Memory B cell (primary cell): ENCODE measurements around the gene STPG3.

Experiments
- ATAC-seq: fragments of 150-1000 bp; cut with Tn5 transposase; 2 replicates; pipeline ENCODE4 v1.10.0; 2021; ENCODE audit warnings: low read depth, mild to moderate bottlenecking, moderate library complexity
- DNase-seq, 2 donors: peaks; one replicate each; pipeline ENCODE4 v3.0.0; 2022; ENCODE audit warnings: low spot score in 2 of 2
- H3K27ac Mint-ChIP-seq: one replicate; pipeline ENCODE4 v1.8.0; 2022; ENCODE audit warnings: mild to moderate bottlenecking, moderate library complexity, mixed read lengths
- H3K27me3 Mint-ChIP-seq: one replicate; pipeline ENCODE4 v1.8.0; 2022; ENCODE audit warnings: mixed read lengths
- H3K36me3 Mint-ChIP-seq: one replicate; pipeline ENCODE4 v1.8.0; 2022; ENCODE audit warnings: mild to moderate bottlenecking, mixed read lengths
- H3K4me1 Mint-ChIP-seq: one replicate; pipeline ENCODE4 v1.8.0; 2022; ENCODE audit warnings: mixed read lengths
- H3K4me3 Mint-ChIP-seq: one replicate; pipeline ENCODE4 v1.8.0; 2022; ENCODE audit warnings: mild to moderate bottlenecking, moderate library complexity, mixed read lengths
- H3K9me3 Mint-ChIP-seq: one replicate; pipeline ENCODE4 v1.8.0; 2022; ENCODE audit warnings: mixed read lengths

The STPG3 gene

DNA sequence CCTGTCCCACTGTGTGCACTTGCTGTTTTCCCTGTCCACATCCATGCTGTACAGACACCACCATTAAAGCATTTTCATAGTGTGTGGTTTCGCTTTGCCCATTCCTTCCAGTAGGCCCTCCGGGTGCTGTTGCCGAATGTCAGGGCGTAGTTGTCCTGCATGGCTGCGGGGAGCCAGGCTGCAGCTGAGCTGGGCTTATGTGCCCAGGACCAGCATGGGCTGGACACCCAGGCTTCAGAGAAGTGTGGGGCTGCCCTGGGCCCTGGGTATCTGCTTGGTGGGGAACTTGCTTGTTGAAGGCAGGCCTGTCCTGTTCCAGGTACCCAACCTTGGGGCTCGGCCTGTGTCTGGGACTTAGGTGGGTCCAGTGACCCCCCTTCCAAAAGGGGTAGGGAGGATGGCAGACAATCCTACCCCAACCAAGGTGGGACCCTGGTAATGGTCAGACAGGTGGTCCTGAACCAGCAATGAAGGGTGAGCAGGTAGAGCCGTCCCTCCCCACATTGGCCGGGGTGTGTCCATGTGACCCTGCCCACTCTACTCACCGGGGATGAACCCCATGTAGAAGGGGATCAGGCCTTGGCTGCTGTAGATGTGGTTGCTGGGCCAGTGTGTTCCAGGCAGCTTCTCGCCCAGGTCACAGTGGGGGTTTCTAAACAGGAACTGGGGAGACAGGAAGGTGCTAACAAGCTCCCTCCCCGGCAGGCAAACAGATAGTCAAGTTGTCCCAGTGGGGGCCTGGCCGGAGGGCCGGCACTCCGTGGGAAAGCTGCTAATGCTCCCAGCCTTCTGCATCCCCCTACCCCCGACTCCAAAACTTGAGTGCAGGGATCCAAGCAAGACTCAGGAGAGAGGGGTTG, 7.2 kb upstream of the STPG3 start:
- Mint-ChIP-seq H3K27me3 (no peaks in the 10 kb centered on the region), H3K4me3 (no peak overlapping the region), H3K9me3 (no peaks in the 10 kb centered on the region), H3K36me3 (no peaks in the 10 kb centered on the region), H3K4me1 (peaks cover 17% of the 10 kb centered on the region), H3K27ac (peak overlapping the region; percentile 63)
- DNase-seq: no peak
- no peak for ATAC-seq

DNA sequence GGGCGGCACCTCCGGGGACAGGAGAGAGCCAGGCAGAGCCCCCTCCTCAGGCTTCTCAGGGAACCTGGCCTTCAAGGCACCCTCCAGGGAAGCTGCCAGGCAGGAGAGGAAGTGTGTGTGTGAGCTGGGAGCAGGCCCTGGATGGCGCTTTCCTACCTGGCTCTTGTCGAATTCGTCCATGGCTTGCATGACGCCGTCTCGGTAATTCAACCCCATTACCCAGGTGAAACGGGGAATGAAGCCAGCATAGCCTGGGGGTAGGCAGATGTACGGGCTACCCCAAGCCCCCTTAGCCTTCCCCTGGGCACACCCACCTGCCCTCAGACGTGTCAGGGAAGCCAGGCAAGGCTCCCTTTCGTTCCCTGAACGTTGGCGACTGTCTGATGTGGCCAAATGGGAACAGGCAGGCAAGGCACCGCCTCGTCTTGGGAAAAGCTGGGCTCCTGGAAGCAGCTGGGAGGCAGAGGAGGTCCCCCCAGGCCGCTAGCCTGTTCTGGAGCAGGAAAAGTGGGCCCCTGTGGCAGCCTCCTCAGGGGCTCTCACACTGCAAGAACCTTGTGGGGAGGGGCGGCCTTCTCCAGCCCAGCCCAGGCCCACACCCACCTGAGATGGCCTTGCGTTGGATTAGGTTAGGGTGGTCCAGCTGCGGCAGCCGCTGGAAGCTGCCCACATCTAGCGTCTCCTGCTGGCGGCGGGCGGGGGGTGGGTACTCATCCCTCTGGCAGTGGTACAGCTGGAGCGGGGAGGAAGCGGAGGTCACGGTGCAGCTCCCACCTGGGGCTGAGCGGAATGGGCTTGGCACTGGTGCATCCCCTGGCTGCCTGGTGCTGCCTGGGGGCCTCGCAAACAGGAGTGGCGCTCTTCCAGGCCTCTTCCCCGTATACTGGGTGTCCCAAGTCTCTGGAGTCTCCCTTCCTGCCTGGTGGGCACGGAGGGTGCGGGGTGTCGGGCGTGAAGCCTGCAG, 6.3 kb upstream of the STPG3 start:
- ATAC-seq (no peak), DNase-seq (no peak)
- H3K27ac Mint-ChIP-seq: peak overlapping the region; percentile 63
- H3K36me3 Mint-ChIP-seq: no peaks in the 10 kb centered on the region
- H3K9me3 Mint-ChIP-seq: no peaks in the 10 kb centered on the region
- H3K27me3 Mint-ChIP-seq: no peaks in the 10 kb centered on the region
- peaks cover 15% of the 10 kb centered on the region for H3K4me1 Mint-ChIP-seq
- H3K4me3 Mint-ChIP-seq: no peak overlapping the region

DNA sequence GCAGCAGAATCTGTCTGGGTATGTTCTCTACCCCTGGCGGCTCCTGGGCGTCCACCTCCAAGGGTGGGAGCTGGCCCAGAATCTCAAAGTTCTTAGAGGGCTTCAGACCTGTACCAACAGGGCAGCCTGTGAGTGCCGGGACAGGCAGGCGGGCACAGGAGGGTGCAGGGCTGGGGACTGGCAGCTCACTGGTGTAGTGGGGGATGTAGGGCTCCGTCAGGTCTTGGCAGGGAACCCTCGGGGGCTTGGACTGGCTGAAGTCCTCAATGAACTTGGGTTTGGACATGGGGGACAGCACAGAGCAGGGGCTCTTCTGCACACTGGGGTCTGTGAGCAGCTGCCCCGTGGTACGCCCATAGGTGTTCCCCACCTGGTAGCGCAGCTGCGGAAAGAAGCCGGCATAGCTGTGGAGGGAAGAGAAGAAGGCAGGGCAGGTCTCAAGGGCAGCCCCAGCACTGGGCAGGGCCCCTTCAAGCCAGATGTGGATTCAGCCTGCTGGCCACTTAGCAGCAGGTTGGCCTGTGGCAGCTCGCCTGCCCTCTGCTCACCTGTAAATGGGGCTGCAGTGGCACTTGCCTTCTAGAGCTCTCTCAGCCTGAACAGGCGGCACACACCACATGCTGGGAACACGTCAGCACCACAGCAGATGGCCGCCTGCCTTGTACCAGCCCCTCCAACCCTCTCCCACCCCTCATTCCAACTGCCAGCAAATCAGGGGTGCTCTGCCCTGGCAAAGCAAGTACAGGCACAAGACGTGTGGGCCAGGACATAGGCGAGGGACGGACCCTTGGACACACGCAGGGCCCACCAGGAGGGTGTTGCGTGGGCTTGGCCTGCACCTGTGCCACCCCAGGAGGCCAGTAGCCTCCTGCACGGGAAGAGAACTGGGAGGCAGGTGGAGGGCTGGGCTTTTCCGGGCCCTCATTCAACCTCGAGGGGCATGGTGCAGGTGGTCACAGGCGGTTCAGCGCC, 5.3 kb upstream of the STPG3 start:
- no peaks in the 10 kb centered on the region for H3K36me3 Mint-ChIP-seq
- H3K4me3 Mint-ChIP-seq: no peak overlapping the region
- DNase-seq (no peak), ATAC-seq (no peak)
- peaks cover 15% of the 10 kb centered on the region for H3K4me1 Mint-ChIP-seq
- no peak overlapping the region for H3K27ac Mint-ChIP-seq
- H3K9me3 Mint-ChIP-seq: no peaks in the 10 kb centered on the region
- no peaks in the 10 kb centered on the region for H3K27me3 Mint-ChIP-seq

DNA sequence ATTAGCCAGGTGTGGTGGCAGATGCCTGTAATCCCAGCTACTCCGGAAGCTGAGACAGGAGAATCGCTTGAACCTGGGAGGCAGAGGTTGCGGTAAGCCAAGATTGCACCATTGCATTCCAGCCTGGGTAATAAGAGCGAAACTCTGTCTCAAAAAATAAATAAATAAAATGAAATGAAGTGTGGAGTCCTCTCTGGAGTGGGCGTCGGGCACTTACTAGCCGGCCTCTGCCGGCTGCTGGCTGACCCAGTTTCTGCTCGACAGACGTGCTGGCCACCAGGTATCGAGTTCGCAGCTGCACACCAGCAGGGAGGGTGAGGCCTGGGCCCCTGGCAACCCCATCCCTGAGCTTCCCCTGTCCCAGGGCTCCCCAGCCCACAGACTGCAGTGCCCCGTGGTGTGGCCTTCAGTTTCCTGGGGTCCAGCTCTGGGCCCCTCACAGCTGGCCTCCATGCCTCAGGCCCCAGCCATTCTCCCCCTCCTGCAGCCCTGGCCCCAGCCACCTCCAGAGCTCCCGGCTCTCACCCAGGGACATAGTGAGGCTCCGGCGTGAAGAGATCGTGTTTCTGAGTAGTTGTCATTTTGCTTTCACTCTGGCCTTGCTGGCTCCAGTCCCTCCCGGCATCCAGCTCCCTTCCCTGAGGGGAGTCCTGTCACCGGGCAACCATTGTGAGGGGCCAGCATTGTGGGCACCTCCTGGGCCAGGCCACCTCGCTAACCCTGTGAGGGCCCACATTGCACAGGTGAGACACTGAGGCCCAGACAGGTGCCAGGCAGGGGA, 3.8 kb upstream of the STPG3 start:
- ATAC-seq (no peak), DNase-seq (no peak)
- Mint-ChIP-seq H3K9me3 (no peaks in the 10 kb centered on the region), H3K4me1 (peaks cover 13% of the 10 kb centered on the region), H3K4me3 (no peak overlapping the region), H3K36me3 (no peaks in the 10 kb centered on the region), H3K27ac (no peak overlapping the region), H3K27me3 (peaks cover 1% of the 10 kb centered on the region)

DNA sequence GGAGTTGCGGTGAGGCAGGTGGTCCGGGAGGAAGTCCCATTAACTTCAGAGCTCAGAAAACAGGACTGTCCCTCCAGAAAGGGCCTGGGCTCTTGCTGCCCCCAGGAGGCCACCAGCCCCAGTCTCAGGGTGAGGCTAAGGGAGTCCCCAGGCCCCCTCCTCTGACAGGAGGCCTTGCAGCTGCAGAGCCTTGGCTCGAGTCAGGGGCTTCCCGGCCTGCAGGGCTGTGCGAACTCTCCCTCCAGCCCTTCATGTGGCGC, 3.2 kb upstream of the STPG3 start:
- Mint-ChIP-seq H3K4me1 (peaks cover 8% of the 10 kb centered on the region), H3K4me3 (no peak overlapping the region), H3K27me3 (peaks cover 1% of the 10 kb centered on the region), H3K9me3 (no peaks in the 10 kb centered on the region), H3K27ac (no peak overlapping the region), H3K36me3 (no peaks in the 10 kb centered on the region)
- ATAC-seq: no peak
- no peak for DNase-seq

DNA sequence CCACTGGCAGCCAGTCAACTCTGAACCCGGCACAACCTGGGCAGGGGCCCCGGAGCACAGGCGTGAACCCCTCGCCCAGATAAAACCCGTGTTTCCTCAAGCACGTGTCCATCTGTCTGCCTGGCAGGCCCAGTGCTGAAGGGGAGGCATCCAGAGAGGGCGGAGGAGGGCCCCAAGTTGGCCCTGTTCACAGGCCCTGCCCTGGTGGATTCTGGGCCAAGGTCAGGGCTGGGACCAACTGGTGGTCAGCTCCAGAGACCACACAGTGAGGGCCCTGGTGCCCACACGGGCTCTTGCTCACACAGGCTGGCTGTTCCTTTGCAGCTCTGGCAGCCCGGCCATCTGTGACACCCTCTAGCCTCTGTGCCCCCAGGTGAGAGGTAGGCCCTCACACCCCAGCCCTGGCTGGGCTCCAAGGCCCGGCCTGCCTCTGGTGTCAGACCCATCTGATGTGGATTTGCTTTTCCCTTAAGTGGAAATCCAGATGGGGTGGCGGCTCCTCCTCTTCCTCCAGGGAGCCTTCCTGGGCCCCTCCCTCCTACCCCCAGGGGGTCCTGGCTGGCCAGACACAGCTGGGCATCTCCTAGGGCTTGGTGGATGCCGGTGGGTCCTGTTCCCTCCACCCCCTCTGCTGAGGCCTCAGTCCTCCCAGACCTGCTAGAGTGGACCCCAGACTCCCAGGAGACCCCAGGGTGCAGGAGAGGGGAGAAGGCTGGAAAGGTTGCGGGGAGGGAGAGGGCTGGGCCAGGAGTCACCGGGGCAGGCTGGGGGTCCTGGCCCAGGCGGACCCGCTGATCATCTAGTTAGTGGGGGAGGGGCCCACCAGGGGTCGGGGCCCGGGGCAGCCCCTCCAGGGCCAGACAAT, 525 bp upstream of the STPG3 start:
- ATAC-seq: no peak
- H3K27ac Mint-ChIP-seq: no peak overlapping the region
- H3K4me3 Mint-ChIP-seq: no peak overlapping the region
- H3K4me1 Mint-ChIP-seq: peaks cover 6% of the 10 kb centered on the region
- no peaks in the 10 kb centered on the region for H3K36me3 Mint-ChIP-seq
- no peak for DNase-seq
- H3K27me3 Mint-ChIP-seq: peaks cover 1% of the 10 kb centered on the region
- no peaks in the 10 kb centered on the region for H3K9me3 Mint-ChIP-seq

DNA sequence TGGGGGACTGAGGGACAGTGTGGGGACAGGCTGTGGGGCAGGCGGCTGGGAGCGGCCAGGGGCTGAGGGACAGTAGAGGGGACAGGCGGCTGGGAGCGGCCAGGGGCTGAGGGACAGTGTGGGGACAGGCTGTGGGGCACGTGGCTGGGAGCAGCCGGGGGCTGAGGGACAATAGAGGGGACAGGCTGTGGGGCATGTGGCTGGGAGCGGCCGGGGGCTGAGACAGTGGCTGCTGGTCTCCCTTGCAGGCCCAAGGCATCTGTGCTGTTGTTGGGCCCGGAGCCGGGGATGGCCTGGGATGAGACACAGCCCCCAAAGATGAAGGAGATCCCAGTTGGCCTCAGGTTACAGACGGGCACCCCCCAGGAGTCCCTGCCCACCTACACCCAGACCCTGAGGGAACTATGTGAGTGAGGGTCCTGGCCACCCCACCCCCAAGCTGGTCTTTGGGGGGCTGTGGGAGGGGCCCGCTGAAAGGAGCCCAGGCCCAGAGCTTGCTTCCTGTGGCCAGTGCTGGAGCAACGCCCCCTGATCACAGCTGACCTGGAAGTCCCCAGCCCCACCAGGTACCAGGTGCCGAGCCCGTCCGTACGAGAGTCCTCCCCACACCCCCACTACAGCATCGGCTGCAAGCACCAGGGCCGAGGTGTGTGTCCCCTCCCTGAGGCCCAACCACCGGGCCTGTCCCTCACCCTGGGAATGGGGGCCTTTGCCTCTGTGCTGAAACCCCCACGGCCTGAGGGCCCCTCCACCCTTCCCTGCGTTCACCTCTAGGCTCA, 593 bp downstream of the STPG3 start:
- Mint-ChIP-seq H3K27ac (no peak overlapping the region), H3K9me3 (no peaks in the 10 kb centered on the region), H3K27me3 (peaks cover 1% of the 10 kb centered on the region), H3K4me1 (peaks cover 8% of the 10 kb centered on the region), H3K36me3 (no peaks in the 10 kb centered on the region), H3K4me3 (no peak overlapping the region)
- ATAC-seq (no peak), DNase-seq (no peak)

DNA sequence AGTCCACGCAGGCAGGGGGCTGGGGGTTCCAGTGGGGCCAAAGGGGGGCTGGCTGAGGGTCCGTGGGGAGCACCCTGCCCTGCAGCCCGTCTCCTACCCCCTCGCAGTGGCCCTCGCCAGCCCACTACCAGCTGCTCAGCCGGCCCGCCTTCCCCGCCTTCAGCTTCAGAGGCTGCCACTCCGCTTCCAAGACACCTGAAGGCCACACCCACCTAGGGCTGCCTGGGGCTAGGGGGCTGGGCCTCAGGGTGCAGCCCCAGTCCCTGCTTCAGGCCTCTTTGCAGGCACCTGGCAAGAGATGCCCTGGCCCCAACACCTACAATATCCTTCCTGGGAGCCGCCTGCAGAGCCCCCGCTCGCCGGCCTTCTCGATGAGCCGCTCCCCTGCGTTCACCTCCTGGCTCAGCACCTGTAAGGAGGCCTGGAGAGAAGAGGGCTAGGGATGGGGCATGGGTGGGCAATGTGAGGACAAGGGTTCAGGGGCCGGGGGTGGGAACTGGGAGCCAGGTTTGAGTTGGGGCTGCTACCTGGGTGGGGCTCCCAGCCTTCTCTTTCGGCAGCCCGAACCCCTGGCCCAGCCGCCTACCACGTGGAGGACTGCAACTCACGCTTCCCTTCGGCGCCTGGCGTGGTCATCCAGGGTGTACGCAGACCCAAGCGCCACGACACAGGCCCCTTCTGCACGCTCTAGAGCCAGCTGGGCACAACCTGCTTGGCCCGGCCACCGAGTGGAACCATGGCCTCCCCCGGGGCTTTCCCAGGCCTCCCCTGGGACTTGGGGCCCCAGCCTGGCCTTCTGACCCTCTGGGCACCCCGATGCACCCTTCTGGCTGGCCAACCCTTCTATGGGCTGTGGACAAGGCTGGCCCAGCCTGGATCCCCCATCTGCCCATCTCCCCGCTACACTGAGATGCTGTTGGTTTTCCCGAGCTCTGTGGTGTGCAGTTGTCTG, 1.7 kb downstream of the STPG3 start:
- Mint-ChIP-seq H3K4me1 (peaks cover 8% of the 10 kb centered on the region), H3K27ac (no peak overlapping the region), H3K9me3 (no peaks in the 10 kb centered on the region), H3K36me3 (no peaks in the 10 kb centered on the region), H3K27me3 (peaks cover 1% of the 10 kb centered on the region), H3K4me3 (no peak overlapping the region)
- no peak for DNase-seq
- no peak for ATAC-seq

DNA sequence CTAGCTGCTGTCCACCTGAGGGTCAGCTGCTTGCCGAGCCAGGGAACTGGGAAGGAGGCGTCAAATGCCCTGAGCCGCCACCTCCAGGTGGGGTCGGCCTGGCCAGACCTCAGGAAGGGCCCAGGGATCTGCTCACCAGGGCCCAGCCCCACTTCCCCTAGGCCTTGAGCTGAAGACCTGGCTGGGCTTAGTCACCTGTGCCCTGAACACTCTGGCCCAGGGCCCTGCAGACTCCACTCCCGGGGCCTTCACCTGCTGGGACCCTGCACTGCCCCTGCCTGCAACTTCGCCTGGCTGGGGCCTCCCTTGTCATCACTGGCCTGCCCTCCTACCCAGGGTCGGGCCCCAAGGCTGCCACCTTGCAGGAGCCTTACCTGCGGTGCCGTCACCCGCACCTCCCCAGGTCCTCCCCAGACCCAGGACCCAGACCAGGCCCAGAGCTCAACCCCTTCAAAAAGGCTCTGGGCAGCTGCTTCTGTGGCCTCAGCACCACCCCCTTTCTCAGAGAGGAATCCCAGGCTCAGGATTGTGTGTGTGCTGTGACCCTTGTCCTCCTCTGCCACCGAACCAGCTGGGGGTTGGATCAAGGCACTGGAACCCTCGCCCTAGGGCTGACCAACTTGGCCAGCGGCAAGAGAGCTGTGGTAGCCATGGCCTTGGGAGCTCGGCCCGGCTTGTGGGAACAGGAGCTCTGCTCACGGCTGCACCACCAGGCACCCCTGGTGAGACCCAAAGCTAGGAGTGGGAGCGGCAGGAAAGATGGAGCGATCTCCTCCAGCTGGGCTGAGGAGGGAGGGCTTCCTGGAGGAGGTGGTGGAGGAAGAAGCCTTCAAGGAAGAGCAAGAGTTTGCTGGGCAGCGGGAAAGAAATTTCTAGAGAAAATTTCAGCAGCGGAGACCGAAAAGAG, 2.9 kb downstream of the STPG3 start:
- H3K27ac Mint-ChIP-seq: peak overlapping the region; percentile 76

DNA sequence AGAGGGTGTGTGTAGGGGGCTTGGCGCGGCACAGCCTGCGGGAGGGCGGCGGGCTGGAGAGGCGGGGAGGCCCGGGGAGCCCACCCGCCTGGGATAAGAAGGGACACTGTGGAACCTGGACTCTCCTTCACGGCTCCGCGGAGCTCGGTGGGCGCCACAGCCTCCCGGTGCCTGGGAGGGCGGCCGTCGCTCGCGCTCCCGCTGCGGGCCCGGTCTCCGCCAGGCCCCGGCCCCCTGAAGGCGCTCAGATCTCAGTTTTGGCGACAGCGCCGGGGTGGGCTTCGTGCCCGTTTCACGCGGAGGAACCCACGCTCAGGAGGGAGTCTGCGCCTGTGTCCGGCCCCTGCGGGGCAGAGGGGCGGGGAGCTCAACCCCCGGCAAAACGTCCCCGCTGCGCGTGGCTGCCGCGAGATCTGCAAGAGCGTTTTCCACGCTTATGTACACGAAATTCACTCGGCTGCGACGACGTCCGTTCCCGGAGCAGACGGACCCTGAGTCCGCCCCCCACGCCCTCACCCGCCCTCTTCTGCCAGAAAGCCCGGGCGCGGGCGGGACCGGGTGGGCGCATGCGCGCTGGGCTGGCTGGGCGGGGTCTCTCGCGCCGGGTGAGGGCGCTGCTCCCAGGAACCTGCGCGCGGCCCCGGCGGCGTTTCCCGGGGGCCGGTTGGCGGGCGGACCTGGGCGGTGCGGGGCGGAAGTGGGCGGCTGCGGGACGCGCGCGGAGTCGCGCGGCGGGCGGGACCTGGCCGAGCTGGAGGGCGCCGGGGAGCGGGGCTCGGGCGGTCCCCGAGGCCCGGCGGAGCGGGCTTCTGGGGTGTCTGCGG, 3.8 kb downstream of the STPG3 start, which contains the start of gene NELFB:
TSS of gene NELFB (plus strand) at position 704 of the 824 bp plus-strand sequence.
- peak within 1 kb of the TSS; percentile 76 for H3K27ac Mint-ChIP-seq
- H3K27me3 Mint-ChIP-seq: peaks cover 1% of the 10 kb centered on the region
- peak; percentile 98 to 100 for DNase-seq
- peaks cover 9% of the 10 kb centered on the region for H3K4me1 Mint-ChIP-seq
- peak within 1 kb of the TSS; percentile 89 for H3K4me3 Mint-ChIP-seq
- H3K9me3 Mint-ChIP-seq: no peaks in the 10 kb centered on the region
- peak; percentile 90 for ATAC-seq
- H3K36me3 Mint-ChIP-seq: no peaks in the 10 kb centered on the region

More for the DNA sequence above, 2.9 kb downstream of the STPG3 start:
- peaks cover 8% of the 10 kb centered on the region for H3K4me1 Mint-ChIP-seq
- ATAC-seq (no peak), DNase-seq (no peak)
- H3K9me3 Mint-ChIP-seq: no peaks in the 10 kb centered on the region
- no peaks in the 10 kb centered on the region for H3K36me3 Mint-ChIP-seq
- H3K4me3 Mint-ChIP-seq: peak overlapping the region; percentile 89
- H3K27me3 Mint-ChIP-seq: peaks cover 1% of the 10 kb centered on the region
